ENCODE data around the gene ADGRV1.

DNA sequence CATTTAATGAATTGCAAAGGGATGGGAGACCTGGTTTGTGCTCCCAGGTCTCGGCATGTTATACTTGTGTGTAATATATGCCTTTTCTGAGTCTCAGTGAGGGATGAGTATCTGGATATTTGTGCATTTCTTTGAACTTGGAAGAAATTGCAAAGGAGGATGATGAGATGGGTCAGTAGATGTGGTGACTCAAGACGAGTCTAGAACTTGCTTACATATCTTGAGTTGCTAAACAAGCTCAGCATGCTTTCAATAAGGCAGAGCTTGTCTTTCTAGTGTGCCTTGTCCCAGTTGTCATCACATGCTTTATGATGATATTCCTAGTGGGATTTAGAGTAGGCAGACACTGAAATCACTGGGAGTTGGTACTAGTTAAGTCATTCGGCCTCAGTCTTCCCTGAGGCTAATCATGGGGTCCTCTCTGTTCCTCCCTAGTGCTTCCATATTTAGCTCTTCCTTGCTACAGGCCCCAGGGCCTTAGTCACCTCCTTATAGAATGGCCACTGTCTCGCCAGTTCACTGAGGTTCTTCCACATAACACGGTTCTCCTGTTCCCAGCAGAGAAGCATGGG, 602.2 kb downstream of the ADGRV1 start:
- no peak for TF ChIP-seq TAF1 (IDR thresholded peaks at IDR 0.05; ENCODE audit: low read depth)
- no peak for TF ChIP-seq REST (IDR thresholded peaks at IDR 0.05; ENCODE audit: low read depth)
- no peak for TF ChIP-seq CEBPB (IDR thresholded peaks at IDR 0.05)
- no peak for TF ChIP-seq MAX (IDR thresholded peaks at IDR 0.05)
- no peak for TF ChIP-seq NFIC (IDR thresholded peaks at IDR 0.05)
- TF ChIP-seq EGR1 (IDR thresholded peaks at IDR 0.05): no peak
- no peak for TF ChIP-seq EP300 (IDR thresholded peaks at IDR 0.05; ENCODE audit: borderline replicate concordance)
- TF ChIP-seq CREB1 (IDR thresholded peaks at IDR 0.05; ENCODE audit: low read depth): no peak
- no peak for TF ChIP-seq FOXM1 (IDR thresholded peaks at IDR 0.05; ENCODE audit: borderline replicate concordance, low read depth)
- TF ChIP-seq TEAD4 (IDR thresholded peaks at IDR 0.05): no peak
